Measurements from ENCODE around the gene TENT4B.

GRCh38 chr16:50254072-50254471 lies 101.0 kb downstream of the TENT4B start:
- TF ChIP-seq POLR2A (IDR thresholded peaks at IDR 0.05) (no peak), CTCF (IDR thresholded peaks at IDR 0.05) (no peak), POLR2AphosphoS5 (IDR thresholded peaks at IDR 0.05) (no peak)
